Mucosa of descending colon (tissue), 3 donors: ENCODE data around the gene FNDC3A. TPM values are rescaled to one million over a fixed set of nuclear protein-coding genes. Genes with fewer than 3 reads are reported as not detected.

Source experiments
- ATAC-seq: fragments of 200-7000 bp; cut with Tn5 transposase; one replicate; pipeline ENCODE4 v1.9.1; 2020; ENCODE audit warnings: mild to moderate bottlenecking, moderate library complexity
- DNase-seq, 3 donors: peaks; one replicate each; pipeline ENCODE4 v3.0.0-alpha.2; 2020
- H3K36me3 ChIP-seq: fragments of 200-600 bp; one replicate; pipeline ENCODE4 v1.8.0; 2021; ENCODE audit warnings: low read depth, mild to moderate bottlenecking
- H3K4me1 ChIP-seq: fragments of 200-600 bp; one replicate; pipeline ENCODE4 v1.8.0; 2021; ENCODE audit warnings: low read depth, mild to moderate bottlenecking
- H3K4me3 ChIP-seq: fragments of 200-600 bp; one replicate; pipeline ENCODE4 v1.8.0; 2021; ENCODE audit warnings: mild to moderate bottlenecking
- H3K9me3 ChIP-seq: fragments of 200-600 bp; one replicate; pipeline ENCODE4 v1.8.0; 2021; ENCODE audit warnings: mild to moderate bottlenecking
- CTCF ChIP-seq: fragments of 200-600 bp; IDR thresholded peaks from one replicate; pipeline ENCODE4 v1.8.0; 2022; ENCODE audit warnings: antibody characterized with exemption, mild to moderate bottlenecking
- intact Hi-C, 2 donors: fragments of 100-400 bp; cut with DNase I in 1 of 2; cut with micrococcal nuclease in 1 of 2; formaldehyde crosslinking; loops; one replicate each; pipeline versions ENCODE4 v1.11.0 to v1.11.1; 2022; cut with DNase I, micrococcal nuclease
- long read RNA-seq, 2 donors: library from polyadenylated mRNA; unstranded; transcript quantifications; one replicate each; pipeline ENCODE4 v2.0.0, GENCODE V29; 2019 to 2021
- total RNA-seq, 3 donors: library from RNA; stranded (reverse); fragmentation: NEBNext Ultra II Directional in 2 of 3; extraction: Animal tissue kit (Norgen Biotek cat#: 25700) in 2 of 3; gene quantifications; one replicate each; pipeline versions ENCODE4 v1.2.1 to v1.2.4, GENCODE V29; 2021 to 2023
- donor health status: DM: no; HTN: no; CAD: no; lungs with moderate emphysema.
- donor health status: DM: no; HTN: no; CAD: no.
- donor health status: DM: no; HTN: yes; CAD: no.

The FNDC3A gene, protein sequence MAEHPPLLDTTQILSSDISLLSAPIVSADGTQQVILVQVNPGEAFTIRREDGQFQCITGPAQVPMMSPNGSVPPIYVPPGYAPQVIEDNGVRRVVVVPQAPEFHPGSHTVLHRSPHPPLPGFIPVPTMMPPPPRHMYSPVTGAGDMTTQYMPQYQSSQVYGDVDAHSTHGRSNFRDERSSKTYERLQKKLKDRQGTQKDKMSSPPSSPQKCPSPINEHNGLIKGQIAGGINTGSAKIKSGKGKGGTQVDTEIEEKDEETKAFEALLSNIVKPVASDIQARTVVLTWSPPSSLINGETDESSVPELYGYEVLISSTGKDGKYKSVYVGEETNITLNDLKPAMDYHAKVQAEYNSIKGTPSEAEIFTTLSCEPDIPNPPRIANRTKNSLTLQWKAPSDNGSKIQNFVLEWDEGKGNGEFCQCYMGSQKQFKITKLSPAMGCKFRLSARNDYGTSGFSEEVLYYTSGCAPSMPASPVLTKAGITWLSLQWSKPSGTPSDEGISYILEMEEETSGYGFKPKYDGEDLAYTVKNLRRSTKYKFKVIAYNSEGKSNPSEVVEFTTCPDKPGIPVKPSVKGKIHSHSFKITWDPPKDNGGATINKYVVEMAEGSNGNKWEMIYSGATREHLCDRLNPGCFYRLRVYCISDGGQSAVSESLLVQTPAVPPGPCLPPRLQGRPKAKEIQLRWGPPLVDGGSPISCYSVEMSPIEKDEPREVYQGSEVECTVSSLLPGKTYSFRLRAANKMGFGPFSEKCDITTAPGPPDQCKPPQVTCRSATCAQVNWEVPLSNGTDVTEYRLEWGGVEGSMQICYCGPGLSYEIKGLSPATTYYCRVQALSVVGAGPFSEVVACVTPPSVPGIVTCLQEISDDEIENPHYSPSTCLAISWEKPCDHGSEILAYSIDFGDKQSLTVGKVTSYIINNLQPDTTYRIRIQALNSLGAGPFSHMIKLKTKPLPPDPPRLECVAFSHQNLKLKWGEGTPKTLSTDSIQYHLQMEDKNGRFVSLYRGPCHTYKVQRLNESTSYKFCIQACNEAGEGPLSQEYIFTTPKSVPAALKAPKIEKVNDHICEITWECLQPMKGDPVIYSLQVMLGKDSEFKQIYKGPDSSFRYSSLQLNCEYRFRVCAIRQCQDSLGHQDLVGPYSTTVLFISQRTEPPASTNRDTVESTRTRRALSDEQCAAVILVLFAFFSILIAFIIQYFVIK
- 10 to 100 TPM; 46.6 to 63.6 (median 47.3) TPM for total RNA-seq
- long read RNA-seq, donor 1, full-length matches to known transcripts, result 12 of 19 reads
- long read RNA-seq, donor 1, partial matches to known transcripts, result 5 of 19 reads
- long read RNA-seq, donor 1, other reads (novel, unspliced or antisense), result 2 of 19 reads
- long read RNA-seq, donor 2, partial matches to known transcripts, result 11 of 15 reads
- long read RNA-seq, donor 2, other reads (novel, unspliced or antisense), result 4 of 15 reads

DNA sequence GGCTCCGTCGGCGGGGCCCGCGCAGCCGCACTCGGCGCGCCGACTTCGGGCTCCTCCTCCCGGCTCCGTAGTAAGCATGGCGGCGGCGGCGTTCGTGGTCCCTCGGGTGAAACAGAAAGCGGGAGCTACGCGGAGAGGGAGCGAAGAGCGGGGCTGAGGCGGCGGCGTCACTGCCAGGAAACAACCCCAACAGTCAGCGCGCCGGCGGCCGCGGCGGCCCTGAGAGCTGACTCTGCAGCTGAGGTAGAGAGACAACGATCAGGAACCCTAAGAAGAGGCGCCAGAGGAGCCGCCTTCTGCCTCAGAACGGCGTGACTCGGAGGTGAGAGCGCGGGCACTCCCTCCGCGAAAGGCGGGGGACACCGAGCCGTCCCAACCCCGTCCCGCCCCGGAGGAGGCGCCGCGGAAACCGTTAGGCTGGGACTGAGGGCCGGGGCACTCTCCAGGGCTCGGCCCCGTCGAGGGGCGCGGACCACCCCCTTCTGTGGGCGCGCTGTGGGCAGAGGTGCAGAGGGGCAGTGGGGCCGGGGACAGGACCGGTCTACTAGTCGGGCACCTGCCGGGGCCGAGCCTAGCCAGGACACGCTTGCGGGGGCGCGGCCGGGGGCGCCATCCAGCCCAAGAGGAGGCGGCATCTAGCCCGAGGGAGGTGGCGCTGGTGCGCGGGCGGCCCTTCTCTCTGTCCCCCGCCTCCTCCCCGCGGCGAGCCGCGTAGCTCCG lies at the start of gene FNDC3A:
TSS of gene FNDC3A (plus strand) at position 57 of the 720 bp plus-strand sequence. CDS start 30,279 bp downstream, outside the sequence.
- Histone ChIP-seq H3K36me3 (no peaks in the 10 kb centered on the region), H3K9me3 (no peaks in the 10 kb centered on the region), H3K4me3 (peak within 1 kb of the TSS; percentile 58), H3K4me1 (peaks cover 13% of the 10 kb centered on the region)
- TF ChIP-seq CTCF, result no peak
- peak; percentile 88 for ATAC-seq
- intact Hi-C loops, result loop anchor here in 1 of 2 donors (10.0 kb wide), 1 partner anchor 149 kb away; no protein-coding TSS in a partner anchor
- DNase-seq, result peak; percentile 85 to 91 (median 90)

GRCh38 chr13:48928757-48929430 lies 46.8 kb upstream of the FNDC3A start:
- intact Hi-C loops, result no loop called here
- Histone ChIP-seq H3K4me3 (no peak overlapping the region), H3K9me3 (no peaks in the 10 kb centered on the region), H3K4me1 (no peaks in the 10 kb centered on the region), H3K36me3 (no peaks in the 10 kb centered on the region)
- ATAC-seq, result no peak
- no peak for DNase-seq
- TF ChIP-seq CTCF, result no peak

DNA sequence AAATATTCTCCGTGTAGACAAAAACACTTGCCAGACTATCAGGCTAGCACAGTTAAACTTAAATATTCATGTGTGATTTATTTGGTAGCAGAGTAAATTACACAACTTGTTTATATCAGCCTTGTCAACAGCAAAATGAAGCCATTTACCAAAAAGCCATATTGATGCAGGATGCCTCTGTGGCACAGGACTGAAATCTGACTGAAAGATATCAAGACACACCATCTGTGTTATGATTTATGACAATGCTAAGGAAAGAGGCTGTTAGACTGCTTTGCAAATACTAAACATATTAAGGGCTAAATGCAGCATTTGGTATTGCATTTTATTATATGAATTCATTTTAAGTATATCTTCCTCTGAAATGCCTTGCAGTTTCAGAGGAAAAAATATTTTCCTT lies 44.8 kb upstream of the FNDC3A start:
- DNase-seq (no peak), ATAC-seq (no peak)
- no peaks in the 10 kb centered on the region for H3K9me3 ChIP-seq
- TF ChIP-seq CTCF, result no peak
- H3K4me3 ChIP-seq, result no peak overlapping the region
- intact Hi-C loops, result no loop called here
- H3K4me1 ChIP-seq, result no peaks in the 10 kb centered on the region
- no peaks in the 10 kb centered on the region for H3K36me3 ChIP-seq

DNA sequence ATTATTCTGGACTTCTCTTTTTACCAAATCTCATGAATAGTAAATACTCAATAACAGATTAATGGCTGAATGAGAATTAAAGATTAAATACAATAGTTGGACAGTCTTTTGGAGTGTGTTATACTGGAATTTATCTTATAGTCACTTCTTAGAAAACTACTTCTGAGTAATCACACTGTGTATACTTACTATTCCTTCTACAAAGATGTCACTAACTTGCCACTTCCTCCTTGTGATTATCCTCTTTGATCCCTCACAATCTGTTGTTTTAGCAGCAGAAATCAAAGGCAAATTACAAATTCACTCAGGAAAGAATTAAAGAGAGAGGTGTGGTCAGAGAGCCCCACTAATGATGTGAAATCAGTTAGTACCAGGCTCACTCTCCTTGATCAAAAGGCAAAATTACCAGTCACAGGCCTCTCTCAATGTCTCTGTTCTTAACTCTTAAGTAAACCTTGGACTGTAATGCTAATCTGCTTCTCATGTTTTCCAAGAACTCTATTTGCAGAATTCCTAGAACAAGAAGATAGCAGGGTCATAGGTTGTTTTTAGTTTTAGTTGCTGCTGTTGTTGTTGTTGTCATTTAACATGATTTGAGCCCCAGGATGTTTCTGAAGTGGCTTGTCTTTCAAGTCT lies 37.3 kb upstream of the FNDC3A start:
- DNase-seq (no peak), ATAC-seq (no peak)

More for the DNA sequence above, 37.3 kb upstream of the FNDC3A start:
- intact Hi-C loops, result no loop called here
- Histone ChIP-seq H3K36me3 (no peaks in the 10 kb centered on the region), H3K9me3 (no peaks in the 10 kb centered on the region), H3K4me3 (no peak overlapping the region), H3K4me1 (no peaks in the 10 kb centered on the region)
- TF ChIP-seq CTCF, result no peak
